GM19240 (cell line): ENCODE data around the gene NAGPA.

ENCODE experiments used
- DNase-seq: peaks from one replicate; pipeline ENCODE4 v3.0.0; 2011; ENCODE audit warnings: low spot score; ENCODE audit not compliant: insufficient read length

The NAGPA gene

DNA sequence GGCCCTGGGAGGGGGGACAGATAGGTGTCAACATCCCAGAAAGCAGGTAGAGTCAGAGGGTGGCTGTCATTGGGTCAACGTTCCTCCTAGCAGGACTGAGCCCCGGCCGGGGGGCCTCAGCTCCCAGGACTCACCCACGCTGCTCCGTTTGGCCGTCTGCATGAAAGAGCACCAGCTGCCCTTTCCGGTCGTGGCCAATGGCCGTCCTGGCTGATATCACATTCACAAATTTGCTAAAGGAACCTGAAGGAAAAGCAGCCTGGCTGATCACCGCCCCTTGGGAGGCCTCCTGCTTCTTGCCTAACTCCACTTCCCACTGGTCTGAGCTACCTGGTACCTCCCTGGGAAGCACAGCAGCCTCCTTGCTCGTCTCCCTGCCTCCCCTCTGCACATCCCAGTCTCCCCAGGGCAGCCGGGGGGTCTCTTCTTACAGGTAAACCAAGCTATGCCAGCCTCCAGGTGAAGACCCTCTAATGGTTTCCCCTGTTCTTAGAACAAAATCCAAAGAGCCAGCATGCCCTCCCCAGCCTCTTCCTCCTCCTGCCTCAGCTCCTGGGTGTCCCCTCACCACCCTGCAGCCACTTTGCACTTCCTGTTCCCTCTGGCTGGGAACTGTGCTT is 3.4 kb downstream of the NAGPA start:
- no peak for DNase-seq

DNA sequence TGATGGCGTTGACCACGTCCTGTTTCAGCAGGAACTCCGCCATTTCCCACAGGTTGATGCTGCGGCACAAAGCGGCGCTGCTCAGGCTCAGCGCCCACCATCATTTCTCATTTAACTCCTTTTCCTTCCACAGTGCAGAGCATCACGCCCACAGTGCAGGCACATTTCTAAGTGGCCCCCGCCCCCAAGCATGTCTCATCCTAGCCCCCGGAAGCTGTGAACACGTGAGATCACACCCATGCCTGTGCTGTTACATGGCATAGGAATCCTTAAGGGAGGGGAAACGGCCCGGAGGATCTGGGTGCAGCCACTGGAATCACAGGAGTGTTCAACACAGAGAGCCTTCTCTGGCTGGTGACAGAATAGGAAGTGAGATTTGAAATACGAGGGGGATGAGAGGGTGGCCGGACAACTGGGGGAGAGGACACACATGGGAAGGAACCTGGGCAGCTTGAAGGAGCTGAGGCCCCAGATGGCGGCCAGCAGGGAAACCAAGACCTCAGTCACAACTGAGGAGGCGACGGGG is 4.7 kb downstream of the NAGPA start:
- DNase-seq, result no peak

DNA sequence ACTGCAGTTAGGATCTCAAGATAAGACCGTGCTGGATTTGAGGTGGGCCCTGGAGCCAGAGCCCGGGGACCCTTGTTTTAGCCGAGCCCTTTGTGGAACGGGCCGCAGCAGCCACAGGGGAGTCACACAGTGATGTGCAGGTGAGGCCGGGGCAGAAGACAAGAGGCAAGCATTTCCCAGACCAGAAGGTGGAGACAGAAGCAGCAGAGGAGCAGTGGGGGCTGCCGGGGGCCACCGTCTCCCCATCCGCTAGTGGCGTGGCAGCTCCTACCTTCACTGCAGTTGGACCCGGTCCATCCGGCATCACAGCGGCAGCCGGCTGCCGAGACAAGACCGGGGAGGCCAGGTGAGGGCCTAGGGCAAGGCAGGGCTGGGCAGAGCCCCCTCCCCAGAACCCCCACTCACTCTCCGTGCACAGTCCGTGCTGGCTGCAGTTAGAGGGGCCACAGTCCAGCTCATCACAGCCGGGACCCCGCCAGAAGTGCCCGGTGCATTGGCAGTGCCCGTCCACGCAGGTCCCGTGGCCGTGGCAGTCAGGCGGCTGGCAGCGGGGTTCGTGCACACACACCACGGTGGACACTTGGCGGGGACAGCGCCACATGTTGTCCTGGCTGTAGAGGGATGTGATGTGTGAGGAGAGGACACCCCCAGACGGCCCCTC is 6.0 kb downstream of the NAGPA start:
- no peak for DNase-seq

GRCh38 chr16:5027086-5027485 is 6.6 kb downstream of the NAGPA start:
- DNase-seq, result no peak

GRCh38 chr16:5026664-5027063 is 7.1 kb downstream of the NAGPA start:
- DNase-seq, result no peak

DNA sequence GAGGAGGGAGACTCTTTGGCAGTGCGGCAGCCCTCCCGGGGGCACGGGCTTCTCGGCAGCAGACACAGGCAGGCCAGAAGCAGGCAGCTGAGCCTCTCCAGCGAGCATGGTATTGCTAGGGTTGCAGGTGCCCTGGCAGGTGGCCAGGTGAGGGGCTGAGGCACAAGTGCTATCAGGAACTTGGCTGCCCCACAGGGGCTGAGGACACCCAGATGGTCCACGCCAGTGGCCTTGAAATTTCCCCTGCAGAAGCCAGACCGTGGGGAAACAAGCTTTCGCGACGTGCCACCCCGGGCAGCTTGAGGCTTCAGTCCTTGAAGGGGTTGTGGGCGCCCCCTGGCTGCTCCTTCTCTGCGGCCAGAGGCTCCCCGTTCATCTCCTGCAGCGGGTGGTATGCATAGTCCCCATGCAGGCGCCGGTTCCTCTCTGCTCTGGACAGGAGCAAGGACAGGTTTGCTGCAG is 8.5 kb downstream of the NAGPA start:
- DNase-seq, result no peak

DNA sequence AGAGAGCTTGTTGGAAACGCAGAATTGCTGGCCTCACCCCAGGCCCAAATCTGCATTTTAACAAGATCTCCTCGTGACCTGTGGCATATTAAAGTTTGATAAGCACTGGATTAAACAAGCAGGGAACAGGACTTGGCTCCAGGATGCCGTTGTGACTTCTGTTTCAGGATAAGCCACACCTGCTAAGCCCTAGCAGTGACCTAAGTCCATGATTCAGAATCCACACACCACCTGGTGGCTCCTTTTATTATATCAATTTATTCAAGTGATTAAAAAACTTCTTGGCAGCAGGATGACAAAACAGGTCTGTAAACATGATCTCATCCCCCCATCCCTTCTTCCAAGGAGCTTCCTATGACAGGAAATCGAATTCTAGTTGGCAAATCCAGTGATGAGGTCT is 9.1 kb downstream of the NAGPA start:
- no peak for DNase-seq

- DNase-seq, result no peak
Observed at GRCh38 chr16:5022521-5022920, 11.2 kb downstream of the NAGPA start.

DNA sequence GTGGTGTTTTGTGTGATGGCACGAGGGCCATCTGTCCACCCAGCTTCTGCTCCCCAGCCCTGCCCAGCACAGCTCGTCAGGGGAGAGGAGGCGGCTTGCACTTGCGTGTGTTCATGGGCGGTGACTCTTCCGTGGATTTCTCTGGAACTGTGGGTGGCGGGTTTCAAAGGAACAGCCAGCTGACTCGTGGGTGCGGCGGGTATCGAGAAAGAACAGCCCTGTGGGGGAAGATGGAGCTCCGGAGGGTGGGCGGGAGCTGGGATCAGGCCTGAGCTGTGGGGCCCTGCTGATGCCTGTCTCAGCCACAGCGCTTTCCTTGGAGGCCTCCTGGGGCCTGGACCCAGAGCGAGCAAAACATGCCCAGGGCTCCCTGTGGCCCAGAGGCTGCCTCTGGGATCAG is 13.2 kb downstream of the NAGPA start:
- no peak for DNase-seq

GRCh38 chr16:5019775-5020174 is 14.0 kb downstream of the NAGPA start:
- DNase-seq, result no peak

DNA sequence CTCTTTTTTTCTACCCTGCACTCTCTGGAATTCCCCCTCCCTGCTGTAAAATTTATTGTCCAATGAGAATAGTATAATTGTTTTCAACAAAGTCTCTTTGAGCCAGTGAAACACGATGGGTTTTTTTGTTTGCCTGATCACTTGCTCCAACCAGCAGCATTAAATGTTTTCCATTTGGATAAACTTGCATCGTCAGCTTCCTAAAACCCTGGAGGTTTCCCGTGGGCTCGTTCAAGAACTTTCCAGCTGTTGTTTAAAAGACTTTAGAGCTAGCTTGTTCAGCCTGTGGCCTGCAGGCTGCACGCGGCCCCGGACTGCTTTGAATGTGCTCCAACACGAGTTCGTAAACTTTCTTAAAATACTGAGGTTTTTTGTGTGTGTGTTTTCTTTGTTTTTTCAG is 14.9 kb downstream of the NAGPA start:
- no peak for DNase-seq

- no peak for DNase-seq
Observed at GRCh38 chr16:5017678-5017969, 16.1 kb downstream of the NAGPA start.

DNA sequence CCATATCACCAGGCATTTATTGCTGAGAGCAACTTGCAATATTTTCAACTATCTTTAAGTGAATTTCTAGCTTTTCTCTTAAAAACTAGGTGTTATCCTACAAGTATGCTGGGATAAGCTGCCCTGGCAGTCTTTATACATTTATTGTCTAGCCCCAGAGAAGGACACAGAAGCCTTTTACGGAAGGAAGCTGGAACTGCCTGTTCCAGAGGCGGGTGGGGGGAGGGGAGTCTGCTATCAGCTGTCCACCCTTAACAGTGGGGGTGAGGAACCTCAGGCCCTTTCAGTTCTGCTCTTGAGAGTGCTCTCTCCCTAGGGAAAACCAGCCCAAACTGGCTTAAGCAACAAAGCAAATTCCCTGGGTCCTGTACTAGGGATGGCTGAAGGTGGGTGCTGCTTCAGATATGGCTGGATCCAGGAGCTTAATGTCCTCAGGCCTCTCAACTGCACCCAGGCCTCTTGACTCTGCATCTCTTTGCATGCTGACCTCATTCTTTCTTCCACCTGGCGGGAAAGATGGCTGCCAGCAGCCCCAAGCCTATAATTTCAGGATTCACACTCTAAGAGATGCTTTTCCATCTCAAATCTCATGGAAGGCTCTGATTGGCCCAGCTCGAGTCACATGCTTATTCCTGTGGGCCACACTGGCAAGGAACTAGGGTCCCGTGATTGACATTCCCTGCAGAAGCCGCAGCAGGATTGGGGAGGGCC is 16.6 kb downstream of the NAGPA start:
- no peak for DNase-seq

DNA sequence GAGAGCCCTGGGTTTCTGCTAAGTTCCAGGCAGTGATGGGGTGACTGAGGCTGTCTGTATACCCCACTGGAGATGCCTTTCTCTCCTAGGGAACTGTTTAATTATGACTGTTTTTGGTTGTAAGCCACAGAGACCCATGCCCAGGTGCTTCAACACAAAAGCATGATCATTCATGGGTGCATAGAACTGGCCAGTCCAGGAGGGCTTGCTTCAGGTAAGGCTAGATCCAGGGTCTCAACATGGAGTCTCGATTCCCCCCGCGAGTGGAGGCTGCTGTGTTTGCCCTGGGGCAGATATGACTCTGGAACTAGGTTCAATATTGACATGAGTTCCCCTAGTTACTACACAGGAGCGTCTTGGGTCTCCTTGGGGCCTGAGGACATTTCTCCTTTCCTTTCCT is 17.8 kb downstream of the NAGPA start:
- DNase-seq, result no peak

GRCh38 chr16:5015351-5015750 is 18.4 kb downstream of the NAGPA start:
- no peak for DNase-seq

DNA sequence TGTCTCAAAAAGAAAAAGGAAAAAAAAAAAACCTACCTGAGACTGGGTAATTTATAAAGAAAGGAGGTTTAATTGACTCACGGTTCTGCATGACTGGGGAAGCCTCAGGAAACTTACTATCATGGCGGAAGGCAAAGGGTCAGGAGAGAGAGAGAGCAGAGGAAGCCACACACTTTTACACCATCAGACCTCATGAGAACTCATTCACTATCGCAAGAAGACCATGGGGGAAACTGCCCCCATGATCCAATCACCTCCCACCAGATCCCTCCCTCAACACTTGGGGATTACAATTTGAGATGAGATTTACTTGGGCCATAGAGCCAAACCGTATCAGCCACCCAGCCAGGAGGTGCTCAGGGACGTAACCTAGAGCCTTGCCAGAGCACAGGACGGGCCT is 20.8 kb downstream of the NAGPA start:
- DNase-seq, result no peak

DNA sequence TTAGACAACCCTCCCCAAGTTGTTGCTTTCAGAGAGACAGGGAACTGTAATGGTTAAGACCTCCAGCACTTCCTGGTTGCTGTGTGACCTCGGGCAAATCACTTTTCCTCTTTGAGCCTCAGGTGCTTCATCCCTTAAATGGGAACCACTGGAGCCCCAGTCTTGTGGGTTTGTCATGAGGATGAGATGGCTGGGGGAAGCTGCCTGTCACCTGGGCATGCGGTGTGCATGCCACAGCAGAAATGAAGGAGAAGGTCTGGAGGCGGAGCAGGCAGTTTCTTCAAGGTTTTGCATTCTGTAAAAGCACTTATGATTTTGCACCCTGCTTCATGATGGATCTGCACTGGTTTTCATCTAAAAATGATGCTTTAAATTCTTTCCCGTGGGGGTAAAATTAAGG is 22.1 kb downstream of the NAGPA start:
- DNase-seq, result no peak

- no peak for DNase-seq
Observed at GRCh38 chr16:5010576-5011329, 23.0 kb downstream of the NAGPA start.

DNA sequence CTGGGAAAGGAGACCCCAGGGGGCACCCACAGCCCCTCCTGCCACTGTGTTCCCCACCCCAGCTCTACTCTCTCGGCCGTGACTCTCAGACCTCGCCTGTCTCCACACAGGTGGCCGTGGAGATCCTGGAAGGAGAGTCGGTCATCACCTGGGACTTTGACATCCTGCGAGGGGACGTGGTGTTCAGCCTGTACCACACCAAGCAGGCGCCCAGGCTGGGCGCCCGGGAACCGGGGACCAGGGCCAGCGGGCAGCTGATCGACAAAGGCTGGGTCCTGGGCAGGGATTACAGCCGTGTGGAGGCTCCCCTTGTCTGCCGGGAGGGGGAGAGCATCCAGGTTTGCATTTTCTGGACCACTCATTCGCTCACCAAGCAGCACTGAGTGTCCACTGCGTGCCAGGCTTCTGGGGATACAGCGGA is 25.4 kb downstream of the NAGPA start:
- no peak for DNase-seq

DNA sequence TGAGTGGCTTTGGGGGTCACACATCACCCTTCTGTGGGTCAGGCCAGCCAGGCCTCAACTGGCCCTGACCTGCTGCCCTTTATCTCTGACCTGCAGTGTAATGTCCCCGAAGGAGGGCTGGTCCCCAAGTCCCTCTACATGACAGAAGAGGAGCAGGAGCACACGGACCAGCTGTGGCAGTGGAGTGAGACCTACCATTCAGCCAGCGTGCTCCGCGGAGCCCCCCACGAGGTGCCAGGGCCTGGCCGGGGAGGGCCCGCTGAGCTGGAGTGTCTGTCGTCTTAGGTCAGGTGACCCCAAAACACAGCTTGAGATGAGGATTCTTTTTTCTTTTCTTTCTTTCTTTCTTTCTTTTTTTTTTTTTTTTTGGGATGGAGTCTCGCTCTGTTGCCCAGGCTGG is 26.5 kb downstream of the NAGPA start:
- DNase-seq, result no peak

DNA sequence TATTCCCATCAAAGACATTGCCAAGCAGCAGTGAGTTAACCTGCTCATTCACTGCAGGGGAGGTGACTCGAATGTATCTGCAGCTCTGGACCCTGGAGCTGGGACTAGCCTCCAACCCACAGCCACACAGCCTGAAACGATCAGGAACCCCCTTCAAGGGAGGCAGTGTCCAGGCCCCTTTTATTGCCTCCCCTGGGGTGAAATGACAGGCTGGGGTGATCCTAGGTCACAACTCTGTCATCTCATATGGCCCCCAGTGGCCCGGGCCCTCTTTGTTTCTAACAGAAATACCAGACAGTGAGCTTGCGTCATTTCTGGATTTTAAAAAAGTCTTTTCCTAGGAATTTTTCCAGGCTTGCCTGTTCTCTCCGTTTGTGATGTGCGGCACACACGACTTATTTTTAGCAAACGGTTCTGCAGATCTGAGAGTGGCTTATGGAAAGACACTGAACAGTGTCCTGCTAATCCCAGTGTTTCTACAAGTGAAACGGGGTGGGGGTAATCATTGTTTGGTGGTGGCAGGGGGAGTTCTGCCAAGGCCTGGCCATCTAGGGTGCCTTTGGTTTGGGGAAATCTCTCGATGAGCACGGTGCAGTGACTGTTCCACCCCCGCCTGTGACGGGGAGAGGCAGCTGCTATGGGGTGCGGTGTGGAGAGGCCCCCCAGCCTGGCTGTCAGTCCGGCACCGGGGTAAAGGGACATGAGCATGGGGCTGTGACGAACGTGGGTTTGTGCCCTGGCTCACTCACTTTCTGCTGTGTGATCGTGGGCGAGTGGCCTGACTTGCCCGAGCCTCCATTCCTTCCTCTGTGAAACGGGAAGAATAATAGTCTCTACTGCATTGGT is 27.2 kb downstream of the NAGPA start:
- DNase-seq, result no peak
